Panc1 (cell line): ENCODE results near the gene PRKAG3.

Experiments used
- POLR2AphosphoS5 ChIP-seq: IDR thresholded peaks from 2 replicates; pipeline ENCODE4 v1.6.1; 2012; ENCODE audit warnings: mild to moderate bottlenecking, low read depth, low read length, moderate library complexity
- TF ChIP-seq, protein P1 (sequence below): fragments of 450-650 bp; IDR thresholded peaks from 2 replicates; pipeline ENCODE4 v1.5.1; 2017; ENCODE audit warnings: mild to moderate bottlenecking

DNA sequence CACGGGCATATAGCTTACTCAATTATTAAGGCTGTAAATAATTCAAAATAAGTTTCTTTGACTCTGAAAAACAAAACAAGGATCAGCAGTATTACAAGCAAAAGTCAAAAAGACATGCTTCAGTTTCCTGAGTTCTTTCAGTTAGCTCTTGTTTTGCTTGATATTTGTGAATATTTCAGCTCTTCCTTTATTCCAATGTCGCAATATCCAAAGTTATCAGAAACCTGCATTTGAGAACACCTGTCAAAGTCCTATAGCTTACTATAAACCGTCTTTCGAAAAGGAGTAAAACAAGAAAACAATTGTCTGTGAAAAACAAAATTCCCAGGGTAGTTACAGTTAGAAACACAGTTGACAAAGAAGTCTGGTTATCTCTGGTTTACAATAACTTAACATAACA is 34.9 kb downstream of the PRKAG3 start:
- TF ChIP-seq, protein P1, sequence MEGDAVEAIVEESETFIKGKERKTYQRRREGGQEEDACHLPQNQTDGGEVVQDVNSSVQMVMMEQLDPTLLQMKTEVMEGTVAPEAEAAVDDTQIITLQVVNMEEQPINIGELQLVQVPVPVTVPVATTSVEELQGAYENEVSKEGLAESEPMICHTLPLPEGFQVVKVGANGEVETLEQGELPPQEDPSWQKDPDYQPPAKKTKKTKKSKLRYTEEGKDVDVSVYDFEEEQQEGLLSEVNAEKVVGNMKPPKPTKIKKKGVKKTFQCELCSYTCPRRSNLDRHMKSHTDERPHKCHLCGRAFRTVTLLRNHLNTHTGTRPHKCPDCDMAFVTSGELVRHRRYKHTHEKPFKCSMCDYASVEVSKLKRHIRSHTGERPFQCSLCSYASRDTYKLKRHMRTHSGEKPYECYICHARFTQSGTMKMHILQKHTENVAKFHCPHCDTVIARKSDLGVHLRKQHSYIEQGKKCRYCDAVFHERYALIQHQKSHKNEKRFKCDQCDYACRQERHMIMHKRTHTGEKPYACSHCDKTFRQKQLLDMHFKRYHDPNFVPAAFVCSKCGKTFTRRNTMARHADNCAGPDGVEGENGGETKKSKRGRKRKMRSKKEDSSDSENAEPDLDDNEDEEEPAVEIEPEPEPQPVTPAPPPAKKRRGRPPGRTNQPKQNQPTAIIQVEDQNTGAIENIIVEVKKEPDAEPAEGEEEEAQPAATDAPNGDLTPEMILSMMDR = no peak
- TF ChIP-seq POLR2AphosphoS5 = no peak
